Lung microvascular endothelial cell (primary cell): ENCODE data around the gene ZDHHC7. TPM values are rescaled to one million over a fixed set of nuclear protein-coding genes. Genes with fewer than 3 reads are reported as not detected.

ENCODE experiments used
- DNase-seq, 2 donors: peaks; one replicate each; pipeline versions ENCODE4 v3.0.0 to v3.0.0-alpha.2; 2010; ENCODE audit warnings: low read depth in 2 of 2
- total RNA-seq: library from RNA; depleted of rRNA; stranded (reverse); fragments of >200 nt; gene quantifications from 2 replicates; pipeline ENCODE4 v1.2.1, GENCODE V29; 2014

Gene ZDHHC7
- total RNA-seq, 1 donor from 2014 or later: 32.9 TPM

- no peak for DNase-seq
Observed at GRCh38 chr16:85019659-85020245, 8.4 kb upstream of the ZDHHC7 start.

DNA sequence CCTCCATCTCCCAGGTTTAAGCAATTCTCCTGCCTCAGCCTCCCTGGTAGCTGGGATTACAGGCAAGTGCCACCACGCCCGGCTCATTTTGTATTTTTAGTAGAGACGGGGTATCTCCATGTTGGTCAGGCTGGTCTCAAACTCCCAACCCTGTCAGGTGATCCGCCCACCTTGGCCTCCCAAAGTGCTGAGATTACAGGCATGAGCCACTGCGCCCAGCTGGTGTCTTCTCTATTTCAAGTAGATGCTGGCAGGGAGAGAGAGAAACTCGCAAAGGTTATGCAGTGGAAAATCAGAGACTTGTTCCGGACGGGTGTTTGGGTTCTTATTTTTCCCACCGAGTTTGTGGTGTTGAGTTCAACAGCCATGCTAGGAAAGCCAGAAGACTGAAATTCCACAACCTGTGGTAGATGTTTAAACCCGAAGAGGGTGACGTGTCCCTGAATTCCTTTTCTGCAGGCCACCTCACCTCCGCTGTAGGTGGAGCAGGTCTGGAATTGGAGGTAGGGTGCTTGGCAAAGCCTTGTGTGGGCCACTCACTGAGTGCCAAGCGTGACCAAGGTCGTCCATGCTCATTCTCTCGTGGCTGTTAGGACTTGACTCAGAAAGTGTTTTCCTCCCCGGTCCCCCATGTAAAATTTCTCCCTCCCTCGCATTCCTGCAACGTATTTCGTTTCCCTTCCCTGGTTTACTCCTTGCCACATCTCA, 7.3 kb upstream of the ZDHHC7 start:
- DNase-seq: no peak

DNA sequence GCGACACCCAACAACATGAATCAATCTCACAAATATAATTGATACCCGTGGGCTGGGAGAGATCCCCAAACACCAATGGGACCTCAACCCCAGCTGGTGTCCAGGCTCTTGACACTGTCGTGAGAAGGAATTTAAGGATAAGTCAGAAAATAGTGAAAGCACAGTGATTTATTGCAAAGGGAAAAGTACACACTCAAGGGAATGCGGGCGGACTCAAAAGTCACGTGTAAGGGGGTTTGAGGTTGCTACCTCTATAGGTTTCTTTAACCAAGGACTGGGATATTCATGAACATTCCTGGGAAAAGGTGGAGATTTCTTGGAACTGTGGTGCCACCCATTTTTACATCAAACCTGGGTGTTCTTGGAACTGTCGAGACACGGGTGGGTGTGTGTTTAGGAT, 6.3 kb upstream of the ZDHHC7 start:
- DNase-seq: no peak

GRCh38 chr16:85017151-85017550, 5.8 kb upstream of the ZDHHC7 start:
- peak in 1 of 2 donors; percentile 44 for DNase-seq

DNA sequence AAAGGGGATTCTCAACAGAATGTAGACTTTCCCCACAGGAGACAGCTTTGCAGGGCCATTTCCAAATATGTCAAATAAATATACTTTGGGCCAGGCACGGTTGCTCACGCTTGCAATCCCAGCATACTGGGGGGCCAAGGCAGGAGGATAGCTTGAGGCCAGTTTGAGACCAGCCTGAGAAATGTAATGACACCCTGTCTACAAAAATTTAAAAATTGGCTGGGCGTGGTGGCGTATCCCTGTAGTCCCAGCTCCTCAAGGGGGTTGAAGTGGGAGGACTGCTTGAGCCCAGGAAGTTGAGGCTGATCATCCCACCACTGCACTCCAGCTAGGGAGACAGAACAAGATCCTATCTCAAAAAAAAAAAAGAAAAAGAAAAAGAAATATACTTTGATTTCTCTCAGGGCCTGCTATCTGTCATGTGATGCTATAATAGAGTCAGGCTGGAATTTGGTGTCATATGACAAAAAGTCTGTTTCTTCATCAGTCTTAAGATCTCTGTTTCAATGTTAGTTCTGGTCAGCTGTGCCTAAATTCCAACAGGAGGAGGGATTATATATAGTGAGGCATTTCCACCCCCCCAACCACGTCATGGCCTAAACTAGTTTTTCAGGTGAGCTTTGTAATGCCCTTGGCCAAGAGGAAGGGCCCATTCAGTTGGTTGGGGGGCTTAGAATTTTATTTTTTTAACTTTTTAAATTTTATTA, 4.3 kb upstream of the ZDHHC7 start:
- DNase-seq: no peak

- no peak for DNase-seq
Observed at GRCh38 chr16:85014311-85014710, 3.0 kb upstream of the ZDHHC7 start.

DNA sequence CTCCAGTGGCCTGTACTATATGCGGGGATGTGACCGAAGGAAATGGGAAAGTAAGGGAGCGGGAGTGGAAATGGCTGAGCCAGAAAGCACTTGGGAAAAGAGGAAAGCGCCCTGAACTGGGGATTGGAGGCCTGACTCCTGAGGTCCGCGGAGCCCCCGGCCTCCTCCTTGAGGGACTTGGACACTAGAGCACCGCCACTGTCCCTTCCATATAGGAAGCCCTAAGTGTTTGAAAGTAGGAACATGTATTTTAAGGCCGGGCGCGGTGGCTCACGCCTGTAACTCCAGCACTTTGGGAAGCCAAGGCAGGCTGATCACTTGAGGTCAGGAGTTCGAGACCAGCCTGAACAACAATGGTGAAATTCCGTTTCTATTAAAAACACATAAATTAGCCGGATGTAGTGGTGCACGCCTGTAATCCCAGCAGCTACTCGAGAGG, 530 bp upstream of the ZDHHC7 start:
- no peak for DNase-seq

GRCh38 chr16:85010446-85010930, 847 bp downstream of the ZDHHC7 start:
- no peak for DNase-seq

GRCh38 chr16:85008271-85008670, 3.1 kb downstream of the ZDHHC7 start:
- DNase-seq: no peak

- DNase-seq: no peak
Observed at GRCh38 chr16:85007496-85008214, 3.7 kb downstream of the ZDHHC7 start.

DNA sequence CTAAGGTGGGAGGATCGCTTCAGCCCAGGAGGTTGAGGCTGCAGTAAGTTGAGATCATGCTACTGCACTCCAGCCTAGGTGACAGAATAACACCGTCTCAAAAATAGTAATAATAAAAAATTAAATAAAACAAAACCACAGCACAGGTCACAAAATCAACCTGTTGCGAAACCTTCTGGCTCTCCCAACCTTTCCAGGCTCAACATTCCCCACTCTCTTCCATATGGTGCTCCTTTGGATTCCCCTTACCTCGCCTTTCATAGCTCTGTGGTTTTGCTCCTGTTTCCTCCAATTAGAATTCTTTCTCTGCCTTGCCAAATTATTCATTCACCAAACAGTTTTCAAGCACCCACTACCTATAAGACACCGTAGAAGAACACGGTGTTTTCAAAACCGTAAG, 4.7 kb downstream of the ZDHHC7 start:
- no peak for DNase-seq

DNA sequence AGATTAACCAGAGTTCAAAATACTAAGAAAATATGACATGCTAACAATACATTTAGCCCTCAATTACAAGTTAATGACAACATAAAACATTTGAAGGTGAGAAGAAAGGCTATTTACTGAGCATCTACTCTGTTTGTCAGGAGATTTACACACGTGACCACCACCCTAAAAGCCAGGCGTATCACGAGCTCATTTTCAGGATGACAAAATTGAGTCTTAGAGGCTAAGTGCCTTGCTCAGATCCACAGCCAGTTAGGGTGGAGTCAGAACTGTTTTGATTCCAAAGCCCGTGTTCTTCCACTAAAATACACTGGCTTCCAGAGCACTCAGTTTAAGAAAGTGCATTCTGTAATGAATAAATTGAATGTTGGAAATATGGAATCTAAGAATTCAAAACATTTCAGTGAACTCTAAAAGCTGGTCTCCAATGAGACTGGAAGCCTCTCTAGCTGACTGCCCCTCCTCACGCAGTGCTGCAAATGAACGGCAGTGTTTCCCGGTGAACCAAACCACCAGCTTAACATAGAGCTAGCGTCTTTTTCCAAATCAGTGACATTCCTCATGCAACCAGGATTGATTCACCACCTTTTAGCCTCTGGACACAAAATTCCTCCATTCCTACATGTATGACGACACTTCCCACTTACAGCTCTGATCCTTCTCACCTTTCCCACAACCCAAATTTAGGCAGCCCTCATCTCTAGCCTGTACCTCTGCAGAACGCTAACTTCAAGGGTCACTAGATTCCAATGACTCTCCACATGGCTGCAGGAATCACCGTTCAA, 5.9 kb downstream of the ZDHHC7 start:
- no peak for DNase-seq

- DNase-seq: peak in 1 of 2 donors; percentile 65
Observed at GRCh38 chr16:85004587-85005205, 6.6 kb downstream of the ZDHHC7 start.

DNA sequence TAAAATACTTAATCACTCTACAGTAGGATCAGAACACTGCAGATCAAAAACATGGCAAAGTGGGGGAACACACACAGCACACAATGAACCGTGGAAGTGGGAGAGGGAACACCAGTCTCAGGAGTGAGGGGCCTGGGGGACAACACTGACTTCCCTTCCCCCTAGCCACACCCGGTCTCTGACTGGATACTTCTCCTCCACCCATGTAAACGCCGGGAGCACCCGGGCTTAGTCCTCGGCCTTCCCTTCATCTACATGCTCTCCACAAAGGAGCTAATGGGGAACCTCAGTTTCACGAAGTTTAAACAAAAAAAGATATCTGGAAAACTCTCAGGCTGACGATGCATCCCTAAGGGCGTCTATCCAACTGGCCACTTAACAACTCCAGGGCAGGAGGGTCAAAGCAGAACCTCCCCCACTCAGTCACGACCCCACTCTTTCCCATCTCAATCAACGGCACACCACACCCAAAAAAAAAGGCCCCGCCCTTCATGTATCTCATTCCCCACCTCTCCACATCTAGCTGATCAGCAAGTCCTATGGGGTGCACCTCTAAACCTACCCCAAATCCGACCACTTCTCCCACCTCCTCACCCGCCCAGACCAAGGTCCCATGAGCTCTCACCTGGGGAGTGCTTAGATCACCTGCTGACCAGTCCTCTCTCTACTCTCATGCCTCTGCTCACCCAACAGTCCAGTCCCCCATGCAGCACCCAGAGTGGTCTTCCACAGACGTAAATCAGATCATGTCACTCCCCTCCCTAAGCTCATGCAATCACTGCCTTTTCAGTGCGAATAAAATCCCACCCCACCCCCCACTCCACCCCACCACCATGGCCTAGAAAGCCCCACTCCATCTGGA, 7.4 kb downstream of the ZDHHC7 start:
- no peak for DNase-seq

- DNase-seq: no peak
Observed at GRCh38 chr16:85003076-85003475, 8.3 kb downstream of the ZDHHC7 start.

- DNase-seq: no peak
Observed at GRCh38 chr16:85002608-85003007, 8.7 kb downstream of the ZDHHC7 start.

DNA sequence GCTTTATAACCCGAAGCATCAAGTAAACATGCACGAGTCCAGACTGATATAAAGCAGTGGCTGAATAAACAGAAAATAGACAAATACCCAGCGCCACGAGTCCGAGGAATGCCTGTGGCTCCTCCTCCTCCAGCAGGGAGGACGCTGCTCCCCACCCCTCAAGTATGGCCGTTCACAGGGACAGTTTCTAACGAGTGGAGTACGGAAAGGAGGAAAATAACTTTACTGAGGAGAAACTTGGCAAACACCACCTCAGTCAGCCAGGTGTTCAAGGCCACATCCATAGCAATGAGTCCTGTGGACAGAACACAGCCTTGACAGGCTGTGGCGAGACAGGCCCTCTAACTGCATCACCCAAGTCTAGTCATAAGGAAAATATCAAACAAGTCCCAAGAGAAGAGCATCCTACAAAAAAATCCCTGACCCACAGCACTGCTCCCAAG, 9.2 kb downstream of the ZDHHC7 start:
- DNase-seq: no peak

GRCh38 chr16:84999857-85000480, 11.4 kb downstream of the ZDHHC7 start:
- DNase-seq: no peak

DNA sequence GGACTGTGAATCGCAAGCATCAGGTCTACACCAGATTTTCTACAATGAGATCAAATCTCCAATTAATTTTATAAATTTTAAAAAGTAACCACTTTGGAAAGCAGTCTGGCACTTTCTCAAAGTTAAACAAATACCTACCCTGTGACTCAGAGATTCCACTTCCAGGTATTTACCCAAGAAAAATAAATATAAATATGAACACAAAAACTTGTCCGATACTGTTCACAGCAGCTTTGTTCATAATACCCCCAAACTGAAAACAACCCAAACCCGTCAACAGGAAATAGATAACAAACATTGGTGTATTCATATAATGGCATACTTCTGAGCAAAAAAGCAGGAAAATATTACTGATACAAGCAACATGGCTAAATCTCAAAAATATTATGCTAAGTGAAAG, 12.1 kb downstream of the ZDHHC7 start:
- peak; percentile 52 to 71 for DNase-seq
